Measurements from ENCODE around the gene KSR1. TPM values are rescaled to one million over a fixed set of nuclear protein-coding genes. Genes with fewer than 3 reads are reported as not detected.

KSR1 gene
- total RNA-seq, 1 donor from 2014 or later = 59.6 TPM

GRCh38 chr17:27579897-27580321, 123.7 kb downstream of the KSR1 start:
- Histone ChIP-seq H3K4me1 (peaks cover 38% of the 10 kb centered on the region), H3K4me3 (no peak overlapping the region), H3K36me3 (peaks cover 9% of the 10 kb centered on the region), H3K27ac (no peak overlapping the region), H3K27me3 (ENCODE audit: low read depth) (no peaks in the 10 kb centered on the region), H3K9me3 (no peaks in the 10 kb centered on the region)
- DNase-seq (no peak), ATAC-seq (no peak)
- intact Hi-C loops (cut with DNase I) = no loop called here
- TF ChIP-seq, protein P1, sequence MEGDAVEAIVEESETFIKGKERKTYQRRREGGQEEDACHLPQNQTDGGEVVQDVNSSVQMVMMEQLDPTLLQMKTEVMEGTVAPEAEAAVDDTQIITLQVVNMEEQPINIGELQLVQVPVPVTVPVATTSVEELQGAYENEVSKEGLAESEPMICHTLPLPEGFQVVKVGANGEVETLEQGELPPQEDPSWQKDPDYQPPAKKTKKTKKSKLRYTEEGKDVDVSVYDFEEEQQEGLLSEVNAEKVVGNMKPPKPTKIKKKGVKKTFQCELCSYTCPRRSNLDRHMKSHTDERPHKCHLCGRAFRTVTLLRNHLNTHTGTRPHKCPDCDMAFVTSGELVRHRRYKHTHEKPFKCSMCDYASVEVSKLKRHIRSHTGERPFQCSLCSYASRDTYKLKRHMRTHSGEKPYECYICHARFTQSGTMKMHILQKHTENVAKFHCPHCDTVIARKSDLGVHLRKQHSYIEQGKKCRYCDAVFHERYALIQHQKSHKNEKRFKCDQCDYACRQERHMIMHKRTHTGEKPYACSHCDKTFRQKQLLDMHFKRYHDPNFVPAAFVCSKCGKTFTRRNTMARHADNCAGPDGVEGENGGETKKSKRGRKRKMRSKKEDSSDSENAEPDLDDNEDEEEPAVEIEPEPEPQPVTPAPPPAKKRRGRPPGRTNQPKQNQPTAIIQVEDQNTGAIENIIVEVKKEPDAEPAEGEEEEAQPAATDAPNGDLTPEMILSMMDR (IDR thresholded peaks at IDR 0.05) = no peak

- peaks cover 19% of the 10 kb centered on the region for H3K36me3 ChIP-seq
- H3K4me3 ChIP-seq = no peak overlapping the region
- intact Hi-C loops (cut with DNase I) = no loop called here
- H3K4me1 ChIP-seq = peaks cover 29% of the 10 kb centered on the region
- no peak overlapping the region for H3K27ac ChIP-seq
- DNase-seq = no peak
- no peaks in the 10 kb centered on the region for H3K9me3 ChIP-seq
- TF ChIP-seq, protein P1 (IDR thresholded peaks at IDR 0.05) = no peak
- ATAC-seq = no peak
- no peaks in the 10 kb centered on the region for H3K27me3 ChIP-seq (ENCODE audit: low read depth)
Measured at GRCh38 chr17:27581016-27581415, 124.8 kb downstream of the KSR1 start.

DNA sequence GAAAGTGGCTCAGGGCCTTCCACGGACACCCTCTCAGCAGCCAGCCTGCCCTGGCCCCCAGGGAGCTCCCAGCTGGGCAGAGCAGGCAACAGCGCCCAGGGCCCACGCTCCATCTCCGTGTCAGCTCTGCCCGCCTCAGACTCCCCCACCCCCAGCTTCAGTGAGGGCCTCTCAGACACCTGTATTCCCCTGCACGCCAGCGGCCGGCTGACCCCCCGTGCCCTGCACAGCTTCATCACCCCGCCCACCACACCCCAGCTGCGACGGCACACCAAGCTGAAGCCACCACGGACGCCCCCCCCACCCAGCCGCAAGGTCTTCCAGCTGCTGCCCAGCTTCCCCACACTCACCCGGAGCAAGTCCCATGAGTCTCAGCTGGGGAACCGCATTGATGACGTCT, 126.4 kb downstream of the KSR1 start:
- intact Hi-C loops (cut with DNase I) = no loop called here
- Histone ChIP-seq H3K4me3 (no peak overlapping the region), H3K9me3 (no peaks in the 10 kb centered on the region), H3K27ac (no peak overlapping the region), H3K36me3 (peaks cover 27% of the 10 kb centered on the region), H3K27me3 (ENCODE audit: low read depth) (no peaks in the 10 kb centered on the region), H3K4me1 (peaks cover 12% of the 10 kb centered on the region)
- ATAC-seq (no peak), DNase-seq (no peak)
- TF ChIP-seq, protein P1 (IDR thresholded peaks at IDR 0.05) = no peak

GRCh38 chr17:27585153-27585681, 129.0 kb downstream of the KSR1 start:
- intact Hi-C loops (cut with DNase I) = no loop called here
- no peak overlapping the region for H3K27ac ChIP-seq
- peak in 1 of 2 donors; percentile 7 for ATAC-seq

DNA sequence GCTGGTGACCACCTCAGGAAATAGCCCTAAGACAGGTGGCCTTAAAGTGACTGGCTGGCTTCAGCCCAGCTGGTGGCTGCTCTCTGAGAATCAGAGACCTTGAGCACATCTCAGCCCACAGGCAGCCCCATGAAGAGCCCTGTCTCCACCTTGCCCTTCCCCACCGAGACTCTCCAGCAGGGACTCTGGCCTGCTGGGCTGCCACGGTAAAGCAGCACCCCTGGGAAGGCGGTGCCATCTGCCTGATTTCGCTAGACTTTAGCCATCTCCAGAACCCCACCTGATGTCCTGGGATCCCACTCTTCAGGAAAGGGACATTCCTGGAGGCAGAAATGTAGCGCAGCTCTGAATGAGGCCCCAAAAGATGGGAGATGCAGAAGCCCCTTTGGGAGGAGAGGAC, 129.5 kb downstream of the KSR1 start:
- DNase-seq (no peak), ATAC-seq (no peak)
- TF ChIP-seq, protein P1 (IDR thresholded peaks at IDR 0.05) = no peak
- H3K27ac ChIP-seq = no peak overlapping the region
- intact Hi-C loops (cut with DNase I) = no loop called here
- no peaks in the 10 kb centered on the region for H3K9me3 ChIP-seq
- no peak overlapping the region for H3K4me3 ChIP-seq
- no peaks in the 10 kb centered on the region for H3K27me3 ChIP-seq (ENCODE audit: low read depth)
- peaks cover 57% of the 10 kb centered on the region for H3K36me3 ChIP-seq
- no peaks in the 10 kb centered on the region for H3K4me1 ChIP-seq

More at GRCh38 chr17:27585153-27585681, 129.0 kb downstream of the KSR1 start:
- H3K27me3 ChIP-seq (ENCODE audit: low read depth) = no peaks in the 10 kb centered on the region
- no peaks in the 10 kb centered on the region for H3K4me1 ChIP-seq
- DNase-seq = no peak
- TF ChIP-seq, protein P1 (IDR thresholded peaks at IDR 0.05) = no peak
- no peak overlapping the region for H3K4me3 ChIP-seq
- no peaks in the 10 kb centered on the region for H3K9me3 ChIP-seq
- H3K36me3 ChIP-seq = peaks cover 51% of the 10 kb centered on the region
